RWPE2 (cell line): ENCODE measurements around the gene SETSIP.
"Not testable (repeated sequence)": the region's sequence is repeated elsewhere in the genome, so short reads cannot be mapped to it uniquely, and the experiment has no call there.

Experiments used
- ATAC-seq: fragments of 200-7000 bp; cut with Tn5 transposase; 3 replicates; pipeline ENCODE4 v1.9.1; 2021; ENCODE audit warnings: low read depth
- DNase-seq: peaks from one replicate; pipeline ENCODE4 v3.0.0-alpha.2; 2020; ENCODE audit warnings: low spot score
- H3K27ac ChIP-seq: fragments of 450-650 bp; 2 replicates; pipeline ENCODE4 v1.5.1; 2017; ENCODE audit warnings: mild to moderate bottlenecking; ENCODE audit not compliant: poor library complexity, severe bottlenecking
- H3K27me3 ChIP-seq: fragments of 250-450 bp; sonication (Bioruptor Pico); 2 replicates; pipeline ENCODE4 v1.5.1; 2021; ENCODE audit warnings: mild to moderate bottlenecking, moderate library complexity; ENCODE audit not compliant: insufficient read depth, poor library complexity, severe bottlenecking
- H3K36me3 ChIP-seq: fragments of 250-450 bp; sonication (Bioruptor Pico); 2 replicates; pipeline ENCODE4 v1.5.1; 2020; ENCODE audit warnings: low read depth, mild to moderate bottlenecking, moderate library complexity
- H3K4me1 ChIP-seq: fragments of 250-450 bp; sonication (Bioruptor Pico); 2 replicates; pipeline ENCODE4 v1.5.1; 2021; ENCODE audit warnings: mild to moderate bottlenecking, moderate library complexity; ENCODE audit not compliant: insufficient read depth, poor library complexity, severe bottlenecking
- H3K4me3 ChIP-seq: fragments of 250-450 bp; sonication (Bioruptor Pico); 2 replicates; pipeline ENCODE4 v1.5.1; 2021; ENCODE audit warnings: mild to moderate bottlenecking, moderate library complexity; ENCODE audit not compliant: severe bottlenecking
- H3K9me3 ChIP-seq: fragments of 250-450 bp; sonication (Bioruptor Pico); 2 replicates; pipeline ENCODE4 v1.5.1; 2021; ENCODE audit warnings: mild to moderate bottlenecking, moderate library complexity; ENCODE audit not compliant: severe bottlenecking
- TF ChIP-seq, protein P1 (sequence below): fragments of 450-650 bp; IDR thresholded peaks from one replicate; pipeline ENCODE4 v1.5.1; 2017; ENCODE audit warnings: mild to moderate bottlenecking, moderate library complexity; ENCODE audit not compliant: poor library complexity, severe bottlenecking

SETSIP gene

DNA sequence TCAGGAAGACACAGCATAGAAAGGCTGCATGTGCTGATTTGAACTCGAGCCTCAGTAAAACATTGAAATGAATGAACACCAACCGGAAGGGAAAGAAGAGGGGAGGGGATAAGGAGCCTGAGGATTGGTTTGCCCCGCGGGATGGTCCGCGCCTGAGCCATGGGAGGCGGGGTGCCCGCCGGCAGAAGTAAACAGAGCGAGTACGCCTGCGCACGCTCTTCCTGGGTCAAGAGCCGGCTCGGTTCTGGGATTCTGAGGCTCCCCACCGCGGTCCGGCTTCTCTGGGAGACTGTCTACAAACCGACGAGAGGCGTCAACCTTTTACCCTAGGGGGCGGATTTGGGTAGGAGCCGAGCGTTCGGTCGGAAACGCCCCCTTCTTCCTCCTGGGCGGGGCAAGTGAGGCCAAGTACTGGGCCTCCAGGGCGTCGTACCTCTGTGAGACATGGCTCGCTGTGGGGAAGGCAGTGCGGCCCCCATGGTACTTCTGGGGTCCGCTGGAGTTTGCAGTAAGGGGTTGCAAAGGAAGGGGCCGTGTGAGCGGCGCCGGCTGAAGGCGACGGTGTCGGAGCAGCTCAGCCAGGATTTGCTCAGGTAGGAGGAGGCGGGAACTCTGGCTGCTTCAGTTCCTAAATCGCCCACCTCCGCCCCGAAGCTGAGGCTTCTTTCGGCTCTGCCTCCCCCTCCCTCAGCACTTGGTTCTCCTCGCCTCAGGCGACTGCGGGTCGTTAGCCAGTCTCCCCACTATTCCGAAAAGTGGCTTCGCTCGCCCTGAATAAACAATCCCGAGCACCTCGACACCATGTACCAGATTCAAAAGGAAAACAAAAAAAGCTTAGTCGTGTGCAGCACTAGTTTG is 5.1 kb upstream of the SETSIP start, which contains the start of gene BTBD8:
Gene BTBD8, plus strand, starts transcription at position 218 of the 858 bp plus-strand sequence. Its CDS starts 227 bp downstream, at position 445.
- H3K27ac ChIP-seq, result peak within 1 kb of the TSS; percentile 24
- ATAC-seq, result peak; percentile 88
- peak within 1 kb of the TSS; percentile 81 for H3K4me3 ChIP-seq
- DNase-seq, result peak; percentile 75
- peaks cover 5% of the 10 kb centered on the region for H3K4me1 ChIP-seq
- TF ChIP-seq, protein P1, sequence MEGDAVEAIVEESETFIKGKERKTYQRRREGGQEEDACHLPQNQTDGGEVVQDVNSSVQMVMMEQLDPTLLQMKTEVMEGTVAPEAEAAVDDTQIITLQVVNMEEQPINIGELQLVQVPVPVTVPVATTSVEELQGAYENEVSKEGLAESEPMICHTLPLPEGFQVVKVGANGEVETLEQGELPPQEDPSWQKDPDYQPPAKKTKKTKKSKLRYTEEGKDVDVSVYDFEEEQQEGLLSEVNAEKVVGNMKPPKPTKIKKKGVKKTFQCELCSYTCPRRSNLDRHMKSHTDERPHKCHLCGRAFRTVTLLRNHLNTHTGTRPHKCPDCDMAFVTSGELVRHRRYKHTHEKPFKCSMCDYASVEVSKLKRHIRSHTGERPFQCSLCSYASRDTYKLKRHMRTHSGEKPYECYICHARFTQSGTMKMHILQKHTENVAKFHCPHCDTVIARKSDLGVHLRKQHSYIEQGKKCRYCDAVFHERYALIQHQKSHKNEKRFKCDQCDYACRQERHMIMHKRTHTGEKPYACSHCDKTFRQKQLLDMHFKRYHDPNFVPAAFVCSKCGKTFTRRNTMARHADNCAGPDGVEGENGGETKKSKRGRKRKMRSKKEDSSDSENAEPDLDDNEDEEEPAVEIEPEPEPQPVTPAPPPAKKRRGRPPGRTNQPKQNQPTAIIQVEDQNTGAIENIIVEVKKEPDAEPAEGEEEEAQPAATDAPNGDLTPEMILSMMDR, result no peak
- no peaks in the 10 kb centered on the region for H3K9me3 ChIP-seq
- H3K36me3 ChIP-seq, result no peaks in the 10 kb centered on the region
- H3K27me3 ChIP-seq, result no peaks in the 10 kb centered on the region

DNA sequence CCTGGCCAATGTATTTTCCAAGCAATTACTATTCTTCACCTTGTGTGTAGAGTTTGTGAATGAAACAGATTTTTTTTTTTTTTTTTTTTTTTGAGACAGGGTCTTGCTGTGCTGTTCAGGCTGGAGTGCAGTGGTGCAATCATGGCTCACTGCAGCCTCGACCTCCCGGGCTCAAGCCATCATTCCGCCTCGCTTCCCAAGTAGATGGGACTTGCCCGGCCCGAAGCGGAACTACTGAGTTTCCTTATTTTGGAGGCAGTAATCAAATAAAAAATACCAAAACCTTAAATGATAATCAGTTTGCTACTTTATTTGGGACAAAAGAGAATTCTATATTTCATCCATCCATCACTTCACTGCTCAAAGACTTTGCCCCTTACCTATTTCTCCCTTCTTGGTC is 4.2 kb upstream of the SETSIP start:
- TF ChIP-seq, protein P1, result no peak
- peaks cover 5% of the 10 kb centered on the region for H3K4me1 ChIP-seq
- ATAC-seq (no peak), DNase-seq (no peak)
- H3K36me3 ChIP-seq, result no peaks in the 10 kb centered on the region
- H3K27ac ChIP-seq, result peak overlapping the region; percentile 24
- H3K27me3 ChIP-seq, result no peaks in the 10 kb centered on the region
- no peak overlapping the region for H3K4me3 ChIP-seq
- no peaks in the 10 kb centered on the region for H3K9me3 ChIP-seq

DNA sequence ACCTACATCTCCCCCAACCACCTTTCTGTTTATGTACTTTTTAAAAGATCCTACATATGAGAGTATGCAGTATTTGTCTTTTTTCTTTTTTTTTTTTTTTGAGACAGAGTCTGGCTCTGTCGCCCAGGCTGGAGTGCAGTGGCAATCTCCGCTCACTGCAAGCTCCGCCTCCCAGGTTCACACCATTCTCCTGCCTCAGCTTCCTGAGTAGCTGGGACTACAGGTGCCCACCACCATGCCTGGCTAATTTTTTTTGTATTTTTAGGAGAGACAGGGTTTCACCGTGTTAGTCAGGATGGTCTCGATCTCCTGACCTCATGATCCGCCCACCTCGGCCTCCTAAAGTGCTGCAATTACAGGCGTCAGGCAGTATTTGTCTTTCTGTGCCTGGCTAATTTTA is 2.9 kb upstream of the SETSIP start:
- not testable (repeated sequence) for ATAC-seq, H3K9me3 ChIP-seq, DNase-seq, H3K4me1 ChIP-seq, H3K27me3 ChIP-seq, H3K4me3 ChIP-seq, H3K27ac ChIP-seq, H3K36me3 ChIP-seq

DNA sequence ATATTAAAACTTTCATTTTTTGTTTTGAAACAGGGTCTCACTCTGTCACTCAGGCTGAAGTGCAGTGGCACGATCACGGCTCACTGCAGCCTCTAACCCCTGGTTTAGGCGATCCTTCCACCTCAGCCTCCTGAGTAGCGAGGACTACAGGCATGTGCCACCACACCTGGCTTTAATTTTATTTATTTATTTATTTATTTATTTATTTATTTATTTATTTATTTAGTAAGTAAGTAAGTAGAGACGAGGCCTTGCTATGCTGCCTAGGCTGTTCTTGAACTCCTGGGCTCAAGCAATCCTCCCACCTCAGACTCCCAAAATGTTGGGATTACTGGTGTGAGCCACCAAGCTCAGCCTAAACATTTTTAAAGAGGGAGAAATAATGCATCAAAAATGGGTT is 1.2 kb upstream of the SETSIP start:
- DNase-seq (no peak), ATAC-seq (no peak)
- no peak overlapping the region for H3K27ac ChIP-seq
- H3K4me3 ChIP-seq, result no peak overlapping the region
- H3K4me1 ChIP-seq, result no peaks in the 10 kb centered on the region
- no peaks in the 10 kb centered on the region for H3K36me3 ChIP-seq
- H3K27me3 ChIP-seq, result no peaks in the 10 kb centered on the region
- TF ChIP-seq, protein P1, result no peak
- no peaks in the 10 kb centered on the region for H3K9me3 ChIP-seq

DNA sequence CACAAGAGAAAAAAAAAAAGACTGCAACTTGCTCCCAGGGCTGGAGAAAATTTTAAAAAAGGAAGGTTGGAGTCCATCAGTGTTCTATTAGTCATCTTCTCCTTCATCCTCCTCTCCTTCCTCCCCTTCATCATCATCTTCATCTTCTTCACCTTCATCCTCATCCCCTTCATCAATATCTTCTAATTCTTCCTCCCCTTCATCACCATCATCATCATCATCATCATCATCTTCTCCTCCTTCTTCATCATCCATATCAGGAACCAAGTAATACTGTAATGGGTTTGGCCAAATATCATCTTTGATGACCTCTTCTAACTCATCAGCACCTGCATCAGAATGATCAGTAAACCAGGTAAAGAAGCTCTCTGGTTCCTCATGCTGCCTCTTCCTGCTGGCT is 765 bp downstream of the SETSIP start:
- ATAC-seq, H3K9me3 ChIP-seq, H3K4me1 ChIP-seq, DNase-seq, H3K27ac ChIP-seq, H3K27me3 ChIP-seq, H3K4me3 ChIP-seq, H3K36me3 ChIP-seq: not testable (repeated sequence)

DNA sequence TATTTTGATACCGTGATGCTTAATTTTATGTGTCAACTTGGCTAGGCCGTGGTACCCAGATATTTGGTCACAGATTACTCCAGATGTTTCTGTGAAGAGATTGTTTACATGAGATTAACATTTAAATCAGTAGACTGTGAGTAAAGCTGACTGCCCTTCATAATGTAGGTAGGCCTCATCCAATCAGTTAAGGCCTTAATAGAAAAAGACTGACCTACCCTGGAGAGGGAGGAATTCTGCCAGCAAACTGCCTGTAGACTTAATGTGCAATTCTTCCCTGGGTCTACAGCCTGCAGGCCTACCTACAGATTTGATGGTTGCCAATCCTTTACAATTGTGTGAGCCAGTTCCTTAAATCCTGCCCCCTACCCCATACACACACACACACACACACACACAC is 4.3 kb downstream of the SETSIP start:
- Histone ChIP-seq H3K27me3 (no peaks in the 10 kb centered on the region), H3K27ac (no peak overlapping the region), H3K4me3 (no peak overlapping the region), H3K36me3 (no peaks in the 10 kb centered on the region), H3K9me3 (no peaks in the 10 kb centered on the region), H3K4me1 (no peaks in the 10 kb centered on the region)
- TF ChIP-seq, protein P1, result no peak
- ATAC-seq (no peak), DNase-seq (no peak)
